ENCODE measurements around the gene ADGRG4. TPM values are rescaled to one million over a fixed set of nuclear protein-coding genes. Genes with fewer than 3 reads are reported as not detected.

The ADGRG4 gene
- total RNA-seq, 3 donors from 2014 or later (not counting 1 experiment from before 2014, with no cell fraction given), result not detected

DNA sequence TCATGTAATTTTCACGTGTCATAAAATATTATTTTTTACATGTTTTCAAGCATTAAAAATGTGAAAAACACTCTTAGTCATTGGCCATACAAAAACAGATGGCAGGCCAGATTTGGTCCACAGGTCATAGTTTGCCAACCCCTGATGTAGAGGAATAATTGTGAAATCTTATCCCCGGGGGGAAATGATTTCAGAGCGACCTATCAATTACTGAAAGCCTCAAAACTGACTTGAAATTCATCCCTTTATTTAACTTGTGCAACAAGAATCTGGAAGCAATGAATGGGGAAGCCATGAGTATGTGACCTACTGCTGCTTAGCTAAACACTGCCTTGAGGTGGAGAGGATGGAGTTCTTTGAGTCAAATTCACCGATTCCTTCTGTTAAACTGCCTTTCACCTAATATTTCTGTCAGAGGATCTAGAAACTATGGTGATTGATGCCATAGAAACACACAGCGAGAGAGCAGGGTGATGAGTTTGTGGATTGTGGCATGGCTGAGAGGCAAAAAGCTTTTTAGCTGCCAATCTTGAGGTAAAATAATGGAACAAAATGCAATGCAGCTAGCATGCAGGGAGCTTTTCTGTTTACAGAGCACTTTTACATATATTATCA, 156.6 kb downstream of the ADGRG4 start:
- H3K4me3 ChIP-seq (ENCODE audit: low read length), result no peak overlapping the region
- H3K36me3 Mint-ChIP-seq, result no peaks in the 10 kb centered on the region
- no peaks in the 10 kb centered on the region for H3K4me1 ChIP-seq (ENCODE audit: control insufficient read depth, insufficient read depth, low read length)
- H3K36me3 ChIP-seq (ENCODE audit: control insufficient read depth, insufficient read depth, low read length), result no peaks in the 10 kb centered on the region
- TF ChIP-seq, protein P1, sequence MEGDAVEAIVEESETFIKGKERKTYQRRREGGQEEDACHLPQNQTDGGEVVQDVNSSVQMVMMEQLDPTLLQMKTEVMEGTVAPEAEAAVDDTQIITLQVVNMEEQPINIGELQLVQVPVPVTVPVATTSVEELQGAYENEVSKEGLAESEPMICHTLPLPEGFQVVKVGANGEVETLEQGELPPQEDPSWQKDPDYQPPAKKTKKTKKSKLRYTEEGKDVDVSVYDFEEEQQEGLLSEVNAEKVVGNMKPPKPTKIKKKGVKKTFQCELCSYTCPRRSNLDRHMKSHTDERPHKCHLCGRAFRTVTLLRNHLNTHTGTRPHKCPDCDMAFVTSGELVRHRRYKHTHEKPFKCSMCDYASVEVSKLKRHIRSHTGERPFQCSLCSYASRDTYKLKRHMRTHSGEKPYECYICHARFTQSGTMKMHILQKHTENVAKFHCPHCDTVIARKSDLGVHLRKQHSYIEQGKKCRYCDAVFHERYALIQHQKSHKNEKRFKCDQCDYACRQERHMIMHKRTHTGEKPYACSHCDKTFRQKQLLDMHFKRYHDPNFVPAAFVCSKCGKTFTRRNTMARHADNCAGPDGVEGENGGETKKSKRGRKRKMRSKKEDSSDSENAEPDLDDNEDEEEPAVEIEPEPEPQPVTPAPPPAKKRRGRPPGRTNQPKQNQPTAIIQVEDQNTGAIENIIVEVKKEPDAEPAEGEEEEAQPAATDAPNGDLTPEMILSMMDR (IDR thresholded peaks at IDR 0.05), result no peak
- H3K27ac Mint-ChIP-seq, result no peak overlapping the region
- H3K9me3 ChIP-seq (ENCODE audit: control insufficient read depth, insufficient read depth, low read length), result no peaks in the 10 kb centered on the region
- H3K27me3 ChIP-seq (ENCODE audit: control insufficient read depth, insufficient read depth, low read length), result no peaks in the 10 kb centered on the region
- peaks cover 0 to 29% of the 10 kb centered on the region in 2 donors for H3K27me3 Mint-ChIP-seq (ENCODE audit: low read depth in 2 of 2)
- 100% methylated on average over 1 of the region's 5 CpGs for WGBS (ENCODE audit: insufficient coverage)
- H3K4me3 Mint-ChIP-seq, result no peak overlapping the region
- no peaks in the 10 kb centered on the region for H3K9me3 Mint-ChIP-seq
- intact Hi-C loops (cut with micrococcal nuclease), result no loop called here
- no peak for DNase-seq
- ATAC-seq, result no peak
- H3K4me1 Mint-ChIP-seq, result no peaks in the 10 kb centered on the region
- H3K27ac ChIP-seq (ENCODE audit: low read length), result no peak overlapping the region

- no peak overlapping the region for H3K27ac ChIP-seq (ENCODE audit: low read length)
- H3K27ac Mint-ChIP-seq, result no peak overlapping the region
Measured at GRCh38 chrX:136464589-136464988, 163.8 kb downstream of the ADGRG4 start.

More at GRCh38 chrX:136464589-136464988, 163.8 kb downstream of the ADGRG4 start:
- intact Hi-C loops (cut with micrococcal nuclease), result no loop called here
- ATAC-seq, result no peak
- H3K4me1 ChIP-seq (ENCODE audit: control insufficient read depth, insufficient read depth, low read length), result no peaks in the 10 kb centered on the region
- H3K27me3 ChIP-seq (ENCODE audit: control insufficient read depth, insufficient read depth, low read length), result no peaks in the 10 kb centered on the region
- no peak overlapping the region for H3K4me3 ChIP-seq (ENCODE audit: low read length)
- no CpG with 5 or more reads among the region's 3 CpGs for WGBS (ENCODE audit: insufficient coverage)
- no peaks in the 10 kb centered on the region for H3K36me3 Mint-ChIP-seq
- no peak overlapping the region for H3K4me3 Mint-ChIP-seq
- TF ChIP-seq, protein P1 (IDR thresholded peaks at IDR 0.05), result no peak
- H3K36me3 ChIP-seq (ENCODE audit: control insufficient read depth, insufficient read depth, low read length), result no peaks in the 10 kb centered on the region
- H3K4me1 Mint-ChIP-seq, result no peaks in the 10 kb centered on the region
- DNase-seq, result no peak
- H3K9me3 Mint-ChIP-seq, result no peaks in the 10 kb centered on the region
- peaks cover 0 to 8% of the 10 kb centered on the region in 2 donors for H3K27me3 Mint-ChIP-seq (ENCODE audit: low read depth in 2 of 2)
- no peaks in the 10 kb centered on the region for H3K9me3 ChIP-seq (ENCODE audit: control insufficient read depth, insufficient read depth, low read length)

Other genes with a start within 250 kb of the ADGRG4 start
- 1 to 10 TPM; 3.2 to 5.7 (median 3.7) TPM for gene FHL1, start 153.4 kb upstream of the ADGRG4 start, total RNA-seq
- 1 to 10 TPM; 5.6 to 6.1 (median 5.7) TPM for gene MAP7D3, start 49.6 kb upstream of the ADGRG4 start, total RNA-seq
- not detected for gene BRS3, start 187.0 kb downstream of the ADGRG4 start, total RNA-seq
- gene HTATSF1, start 196.6 kb downstream of the ADGRG4 start, total RNA-seq, result 10 to 100 TPM; 26.4 to 30.4 (median 28.2) TPM
- not detected for gene VGLL1, start 231.3 kb downstream of the ADGRG4 start, total RNA-seq